ENCODE results near the gene FRMD8.

Gene FRMD8

DNA sequence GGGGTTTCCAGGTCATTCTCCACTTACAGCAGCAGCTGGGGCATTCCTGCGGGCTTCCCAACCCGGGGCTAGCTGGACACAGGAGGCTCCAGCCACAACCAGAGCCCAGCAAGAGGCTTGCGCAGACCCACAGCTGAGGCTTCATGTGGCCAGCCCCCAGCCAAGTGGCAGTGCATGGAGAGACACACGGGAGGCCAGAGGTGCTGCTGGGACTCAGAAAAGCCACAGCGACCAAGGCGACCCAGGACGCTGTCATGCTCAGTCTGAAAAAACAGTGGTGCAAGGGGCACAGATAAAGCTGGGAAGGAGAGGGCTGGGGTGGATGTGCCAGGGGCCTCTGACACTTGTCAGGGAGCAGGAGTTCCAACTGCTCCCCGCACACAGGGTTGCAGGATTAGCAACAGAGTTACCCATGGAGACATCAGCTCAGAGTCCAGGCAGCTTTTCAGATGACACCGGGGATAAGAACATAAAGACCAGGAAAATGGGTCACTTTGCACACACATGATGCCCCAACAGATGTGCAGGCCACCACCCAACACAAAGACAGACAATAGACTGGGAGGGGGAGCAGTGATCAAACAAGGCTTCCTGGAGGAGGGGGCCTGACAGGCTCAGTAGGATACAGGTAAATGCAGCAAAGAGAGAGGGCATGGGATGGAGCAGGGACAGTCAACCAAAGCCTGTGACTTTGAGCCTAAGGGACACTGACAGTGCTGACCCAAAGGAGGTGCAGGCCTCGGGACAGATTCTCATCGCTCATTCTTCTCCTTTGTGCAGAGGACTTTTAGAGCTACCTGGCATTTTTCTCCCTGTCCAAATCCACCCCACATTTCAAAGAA, 29.3 kb downstream of the FRMD8 start:
- DNase-seq = no peak

DNA sequence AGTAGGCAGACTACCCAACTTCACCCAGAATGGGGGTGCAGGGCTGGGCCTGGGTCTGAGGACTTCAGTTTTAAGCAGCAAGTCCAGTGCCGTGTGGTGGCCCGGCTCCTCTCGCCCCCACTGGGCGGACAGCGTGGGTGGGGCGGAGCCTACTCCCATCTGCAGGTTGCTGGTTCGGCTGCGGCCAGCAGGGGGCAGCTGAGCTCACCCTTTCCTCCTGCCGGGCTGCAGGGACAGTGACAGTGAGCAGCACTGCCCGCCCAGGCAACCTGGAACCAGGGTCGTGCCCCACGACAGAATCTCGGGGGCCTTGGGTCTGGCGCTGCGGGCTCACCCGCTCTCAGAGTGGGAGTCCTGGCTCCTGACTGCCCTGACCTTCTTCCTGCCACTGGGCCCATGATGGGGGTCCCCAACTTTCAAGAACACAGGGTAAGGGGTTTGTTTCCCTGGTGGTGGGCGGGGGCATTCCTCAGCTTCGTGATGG, 29.9 kb downstream of the FRMD8 start:
- DNase-seq = peak; percentile 85

DNA sequence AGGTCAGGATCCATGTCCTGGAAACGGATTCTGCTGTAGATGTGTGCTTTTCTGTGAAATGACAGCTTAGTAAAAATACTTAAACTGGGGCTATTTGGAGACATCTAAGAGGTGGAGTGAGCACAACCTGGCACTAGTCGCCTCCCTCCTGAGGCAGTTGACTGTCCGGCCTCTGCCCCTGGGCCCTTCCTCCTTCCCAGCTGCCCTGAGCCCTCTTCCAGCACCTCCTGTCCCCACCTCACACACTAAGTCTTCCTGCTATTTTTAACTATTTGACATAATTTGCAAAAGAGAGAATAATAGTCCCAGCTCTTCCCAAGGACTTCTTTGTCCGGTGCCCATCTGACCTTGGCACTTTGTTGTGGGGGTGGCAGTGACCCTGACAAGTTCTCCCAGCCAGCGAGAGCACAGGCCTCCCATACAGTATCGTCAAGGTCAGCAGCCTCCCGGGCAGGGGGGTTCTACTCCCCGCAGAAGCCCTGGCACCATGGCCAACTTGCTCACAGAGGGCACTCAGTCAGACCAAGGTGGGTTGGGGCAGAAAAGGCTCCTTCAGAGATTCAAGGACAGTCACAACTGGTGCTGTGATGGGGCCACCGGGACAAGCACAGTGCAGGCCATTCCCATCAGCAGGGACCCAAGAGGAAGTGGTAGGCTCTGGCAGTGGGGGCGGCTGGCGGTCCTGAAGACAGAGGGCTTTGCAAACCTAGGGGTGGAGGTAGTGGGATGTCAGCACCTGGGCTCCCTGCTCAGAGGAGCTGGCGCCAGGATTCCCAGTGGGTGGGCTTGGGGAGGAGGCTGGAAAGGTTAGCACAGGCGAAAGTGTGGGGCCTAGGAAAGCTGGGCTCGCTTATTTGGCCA, 30.6 kb downstream of the FRMD8 start:
- DNase-seq = no peak

DNA sequence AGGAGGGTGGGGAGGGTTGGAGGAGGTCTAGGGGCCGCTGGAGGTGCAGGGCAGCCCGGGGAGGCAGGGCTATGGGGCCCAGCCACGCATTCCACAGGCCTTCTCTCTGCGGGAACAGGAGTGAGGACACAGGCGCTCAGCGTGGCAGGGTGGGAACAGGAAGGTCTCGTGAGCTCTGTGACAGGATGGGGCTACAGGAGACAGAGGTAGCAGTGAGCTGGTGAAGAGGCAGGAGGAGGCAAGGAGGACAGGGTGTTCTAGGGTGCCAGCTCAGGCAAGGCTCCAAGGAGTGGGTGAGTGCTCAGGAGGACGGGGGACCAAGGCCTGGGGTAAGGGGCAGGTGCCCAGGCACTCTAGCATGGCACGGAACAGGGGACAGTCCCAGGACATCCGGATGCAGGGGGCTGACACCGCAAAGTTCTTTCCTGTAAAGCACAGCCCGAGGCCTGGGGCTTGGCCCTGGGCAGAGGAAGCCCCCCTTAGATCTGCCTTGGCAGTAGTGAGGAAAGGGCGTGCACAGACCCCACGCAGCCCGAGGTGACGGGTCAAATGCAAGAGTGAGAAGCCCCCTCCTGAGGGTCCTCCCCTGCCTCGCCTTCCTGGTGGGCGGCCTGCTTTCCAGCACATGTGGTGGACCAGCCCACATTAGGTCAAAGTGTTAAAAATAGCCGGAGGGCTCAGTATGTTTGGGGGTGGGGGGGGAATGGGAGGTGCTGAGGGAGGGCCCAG, 31.4 kb downstream of the FRMD8 start:
- DNase-seq = no peak

DNA sequence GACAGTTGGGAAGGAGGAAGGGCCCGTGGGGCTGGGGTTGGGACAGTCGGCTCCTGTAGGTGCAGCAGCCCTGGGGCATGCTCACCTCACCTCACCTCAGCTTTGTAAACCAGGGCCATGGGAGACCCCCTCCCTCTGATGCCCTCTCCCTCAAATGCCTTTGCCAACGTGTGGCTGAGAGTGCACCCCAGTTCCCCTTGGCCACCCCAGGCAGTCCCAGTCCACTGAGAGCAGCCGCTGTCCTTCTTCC, 31.9 kb downstream of the FRMD8 start:
- no peak for DNase-seq

DNA sequence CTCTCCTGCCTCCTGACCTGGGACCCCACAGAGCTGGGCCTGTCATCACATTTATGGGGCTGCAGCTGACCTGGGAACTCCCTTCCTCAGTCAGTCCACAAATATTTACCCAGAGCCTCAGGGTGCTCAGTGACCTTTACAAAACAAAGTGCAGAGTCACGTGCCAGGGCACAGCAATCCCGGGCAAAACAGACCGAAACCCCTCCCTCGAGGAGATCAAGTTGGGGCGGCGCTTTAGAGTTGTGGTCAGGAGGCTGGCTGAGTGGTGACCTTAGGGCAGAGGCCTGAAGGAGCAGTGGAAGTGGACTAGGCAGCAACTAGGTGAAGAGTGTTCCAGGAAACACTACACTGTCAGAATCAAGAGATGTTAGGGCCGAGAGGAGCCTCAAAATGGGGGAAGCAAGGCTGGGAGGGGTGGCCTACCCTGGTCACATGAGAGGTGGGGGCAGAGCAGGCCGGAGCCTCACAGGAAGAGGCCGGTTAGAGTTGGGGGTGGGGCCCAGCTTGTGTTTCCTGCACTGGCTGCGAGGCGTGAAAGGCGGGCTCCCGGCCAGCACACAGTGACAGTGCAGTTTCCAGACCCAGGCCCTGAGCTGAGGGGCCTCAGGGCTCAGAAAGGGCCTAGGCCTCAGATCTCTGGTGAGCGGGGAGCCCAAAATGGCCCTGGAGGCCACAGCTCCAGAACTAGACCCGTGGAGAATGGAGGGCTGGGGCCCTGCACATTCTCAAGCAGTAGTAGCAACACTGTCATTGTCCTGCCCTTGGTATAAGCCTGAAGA, 32.4 kb downstream of the FRMD8 start:
- DNase-seq = peak; percentile 94

DNA sequence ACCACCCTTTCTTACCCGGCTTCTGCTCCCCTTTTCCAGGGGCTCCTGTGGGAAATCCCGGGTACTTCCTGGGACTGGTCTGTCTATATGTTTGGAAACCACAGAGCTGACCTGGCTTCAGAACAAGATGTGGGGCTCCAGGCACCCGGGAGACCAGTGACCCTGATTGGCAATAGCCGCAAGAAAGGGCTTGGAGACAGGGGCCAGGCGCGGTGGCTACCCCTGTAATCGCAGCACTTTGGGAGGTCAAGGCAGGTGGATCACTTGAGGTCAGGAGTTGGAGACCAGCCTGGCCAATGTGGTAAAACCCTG, 33.0 kb downstream of the FRMD8 start:
- DNase-seq = no peak

DNA sequence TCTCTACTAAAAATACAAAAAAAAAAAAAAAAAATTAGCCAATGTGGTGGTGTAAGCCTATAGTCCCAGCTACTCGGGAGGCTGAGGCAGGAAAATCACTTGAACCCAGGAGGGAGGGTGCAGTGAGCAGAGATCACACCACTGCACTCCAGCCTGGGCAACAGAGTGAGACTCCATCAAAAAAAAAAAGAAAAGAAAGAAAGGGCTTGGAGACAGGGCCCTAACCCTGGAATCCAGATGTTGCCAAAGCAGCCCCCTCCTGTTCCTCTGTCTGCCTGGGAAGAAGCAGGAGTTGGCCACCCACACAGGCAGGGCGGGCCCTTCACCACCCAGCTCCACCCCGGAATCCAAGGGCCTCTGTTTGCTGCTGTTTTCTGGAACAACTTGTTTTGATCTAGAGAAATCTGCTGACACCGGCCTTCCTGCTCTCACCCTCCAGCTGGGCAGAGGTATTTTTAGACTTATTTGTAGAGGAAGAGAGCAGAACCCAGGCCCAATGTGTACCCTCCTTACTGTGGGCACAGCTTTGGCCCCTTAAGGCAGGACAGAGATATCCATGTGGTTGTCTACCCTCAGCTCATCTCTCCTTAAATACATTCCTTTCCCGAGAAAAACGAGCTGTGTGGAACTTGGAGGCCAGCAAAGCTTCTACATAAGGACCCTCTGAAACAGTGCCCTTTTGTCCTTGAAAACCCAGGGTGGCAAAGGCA, 33.5 kb downstream of the FRMD8 start:
- DNase-seq = peak; percentile 49

DNA sequence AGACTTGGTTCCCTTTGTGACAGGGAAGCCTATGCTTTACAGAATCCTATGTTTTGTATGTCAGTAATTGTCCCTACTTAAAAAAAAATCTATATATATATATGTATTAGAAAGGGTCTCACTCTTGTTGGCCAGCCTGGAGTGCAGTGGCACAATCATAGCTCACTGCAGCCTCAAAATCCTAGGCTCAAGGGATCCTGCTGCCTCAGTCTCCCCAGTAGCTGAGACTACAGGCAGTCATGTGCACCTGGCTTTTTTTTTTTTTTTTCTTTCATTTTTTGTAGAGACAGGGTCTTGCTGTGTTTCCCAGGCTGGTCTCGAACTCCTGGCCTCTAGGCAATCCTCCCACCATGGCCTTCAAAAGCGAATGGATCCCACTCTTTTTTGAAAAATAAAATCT, 34.1 kb downstream of the FRMD8 start:
- no peak for DNase-seq

DNA sequence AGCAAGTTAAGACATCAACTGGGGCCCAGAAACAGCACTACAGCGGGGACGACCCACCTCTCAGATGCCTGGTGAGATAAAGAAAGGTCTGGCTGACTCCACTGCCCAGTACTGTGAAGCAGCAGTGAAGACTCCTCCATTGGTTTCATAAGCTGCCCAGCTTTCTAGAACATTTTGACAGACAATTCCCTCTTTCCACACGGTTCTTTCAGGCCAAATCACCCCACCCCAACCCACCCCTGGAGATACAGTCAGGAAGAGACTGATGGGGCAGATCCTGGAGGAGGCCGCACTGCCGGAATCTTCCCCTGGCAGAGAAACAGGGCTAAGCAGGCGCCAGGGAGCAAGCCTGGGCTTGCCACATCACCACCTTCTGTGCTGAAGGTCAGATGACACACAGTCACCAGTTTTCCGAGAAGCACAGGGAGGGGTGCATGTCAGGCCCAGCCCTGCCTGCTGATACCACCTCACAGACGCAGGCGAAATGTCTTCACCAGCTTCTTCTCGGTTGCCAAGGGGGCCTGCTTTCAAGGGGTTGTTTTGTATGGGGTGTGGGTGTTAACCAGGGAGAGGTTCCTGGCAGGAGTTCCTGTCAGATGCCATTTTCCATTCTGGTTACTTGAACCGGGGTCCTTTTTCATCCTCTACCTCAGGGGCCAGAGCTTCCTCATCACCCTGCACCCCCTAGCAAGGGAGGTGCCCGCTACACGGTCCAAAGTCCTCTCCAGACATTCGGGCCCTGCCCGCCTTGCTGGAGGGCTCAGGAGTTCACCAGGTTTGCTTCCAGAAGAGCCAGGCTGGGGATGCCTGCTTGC, 34.7 kb downstream of the FRMD8 start:
- peak; percentile 79 for DNase-seq

DNA sequence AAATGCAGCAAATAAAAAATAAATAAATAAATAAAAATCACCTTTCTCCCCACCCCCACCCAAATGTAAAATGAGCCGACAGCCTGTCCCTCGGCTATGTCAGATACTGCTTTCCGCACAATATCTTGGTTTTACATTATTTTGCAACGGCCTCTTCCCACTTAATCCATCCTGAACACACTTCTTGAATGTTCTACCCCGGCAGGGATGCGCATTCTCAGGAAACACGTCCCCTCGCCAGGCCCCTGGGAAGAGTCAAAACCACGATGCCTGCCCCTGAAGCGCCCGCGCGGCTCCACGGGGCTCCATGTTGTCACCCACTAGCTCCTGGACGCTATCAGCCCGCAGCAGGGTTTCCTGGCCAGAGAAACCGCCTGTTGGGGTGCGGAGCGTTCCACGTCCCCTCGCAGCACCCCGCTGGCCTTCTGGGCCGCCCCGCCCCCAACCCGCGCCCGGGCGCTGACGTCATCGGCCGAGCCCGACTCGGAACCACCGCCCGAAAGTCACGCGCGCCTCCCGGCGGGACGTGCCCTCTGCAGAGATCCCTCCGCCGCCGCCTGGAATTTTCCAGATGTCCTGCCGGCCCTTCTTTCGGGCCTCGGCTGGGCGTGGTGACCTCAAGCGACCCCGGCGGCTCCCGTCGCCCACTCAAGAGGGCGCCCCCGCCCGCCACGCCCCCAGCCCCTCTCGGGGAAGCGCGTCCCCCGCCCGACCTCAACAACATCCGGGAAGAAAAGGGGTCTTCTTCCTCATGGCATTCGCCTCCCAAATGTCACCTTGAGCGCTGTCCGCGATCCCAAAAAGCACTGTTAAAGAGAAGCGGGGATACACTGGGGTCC, 35.6 kb downstream of the FRMD8 start:
- no peak for DNase-seq

DNA sequence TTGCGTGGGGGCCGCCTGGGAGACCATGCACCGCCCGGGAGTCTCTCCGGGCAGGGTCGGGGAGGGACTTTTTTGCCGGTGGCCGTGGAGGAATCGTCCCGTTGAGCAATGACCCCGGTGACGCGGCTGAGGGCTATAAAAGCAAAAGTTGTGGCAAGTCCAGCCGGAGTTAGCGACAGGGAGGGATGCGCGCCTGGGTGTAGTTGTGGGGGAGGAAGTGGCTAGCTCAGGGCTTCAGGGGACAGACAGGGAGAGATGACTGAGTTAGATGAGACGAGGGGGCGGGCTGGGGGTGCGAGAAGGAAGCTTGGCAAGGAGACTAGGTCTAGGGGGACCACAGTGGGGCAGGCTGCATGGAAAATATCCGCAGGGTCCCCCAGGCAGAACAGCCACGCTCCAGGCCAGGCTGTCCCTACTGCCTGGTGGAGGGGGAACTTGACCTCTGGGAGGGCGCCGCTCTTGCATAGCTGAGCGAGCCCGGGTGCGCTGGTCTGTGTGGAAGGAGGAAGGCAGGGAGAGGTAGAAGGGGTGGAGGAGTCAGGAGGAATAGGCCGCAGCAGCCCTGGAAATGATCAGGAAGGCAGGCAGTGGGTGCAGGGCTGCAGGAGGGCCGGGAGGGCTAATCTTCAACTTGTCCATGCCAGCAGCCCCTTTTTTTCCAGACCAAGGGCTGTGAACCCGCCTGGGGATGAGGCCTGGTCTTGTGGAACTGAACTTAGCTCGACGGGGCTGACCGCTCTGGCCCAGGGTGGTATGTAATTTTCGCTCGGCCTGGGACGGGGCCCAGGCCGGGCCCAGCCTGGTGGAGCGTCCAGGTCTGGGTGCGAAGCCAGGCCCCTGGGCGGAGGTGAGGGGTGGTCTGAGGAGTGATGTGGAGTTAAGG, 36.4 kb downstream of the FRMD8 start, which contains the start of gene NEAT1:
TSS of gene NEAT1 (plus strand) at position 166 of the 883 bp plus-strand sequence.
- no peak for DNase-seq

DNA sequence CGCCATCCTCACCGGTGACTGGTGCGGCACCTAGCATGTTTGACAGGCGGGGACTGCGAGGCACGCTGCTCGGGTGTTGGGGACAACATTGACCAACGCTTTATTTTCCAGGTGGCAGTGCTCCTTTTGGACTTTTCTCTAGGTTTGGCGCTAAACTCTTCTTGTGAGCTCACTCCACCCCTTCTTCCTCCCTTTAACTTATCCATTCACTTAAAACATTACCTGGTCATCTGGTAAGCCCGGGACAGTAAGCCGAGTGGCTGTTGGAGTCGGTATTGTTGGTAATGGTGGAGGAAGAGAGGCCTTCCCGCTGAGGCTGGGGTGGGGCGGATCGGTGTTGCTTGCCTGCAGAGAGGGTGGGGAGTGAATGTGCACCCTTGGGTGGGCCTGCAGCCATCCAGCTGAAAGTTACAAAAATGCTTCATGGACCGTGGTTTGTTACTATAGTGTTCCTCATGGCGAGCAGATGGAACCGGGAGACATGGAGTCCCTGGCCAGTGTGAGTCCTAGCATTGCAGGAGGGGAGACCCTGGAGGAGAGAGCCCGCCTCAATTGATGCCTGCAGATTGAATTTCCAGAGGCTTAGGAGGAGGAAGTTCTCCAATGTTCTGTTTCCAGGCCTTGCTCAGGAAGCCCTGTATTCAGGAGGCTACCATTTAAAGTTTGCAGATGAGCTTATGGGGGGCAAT, 37.2 kb downstream of the FRMD8 start:
- DNase-seq = no peak

DNA sequence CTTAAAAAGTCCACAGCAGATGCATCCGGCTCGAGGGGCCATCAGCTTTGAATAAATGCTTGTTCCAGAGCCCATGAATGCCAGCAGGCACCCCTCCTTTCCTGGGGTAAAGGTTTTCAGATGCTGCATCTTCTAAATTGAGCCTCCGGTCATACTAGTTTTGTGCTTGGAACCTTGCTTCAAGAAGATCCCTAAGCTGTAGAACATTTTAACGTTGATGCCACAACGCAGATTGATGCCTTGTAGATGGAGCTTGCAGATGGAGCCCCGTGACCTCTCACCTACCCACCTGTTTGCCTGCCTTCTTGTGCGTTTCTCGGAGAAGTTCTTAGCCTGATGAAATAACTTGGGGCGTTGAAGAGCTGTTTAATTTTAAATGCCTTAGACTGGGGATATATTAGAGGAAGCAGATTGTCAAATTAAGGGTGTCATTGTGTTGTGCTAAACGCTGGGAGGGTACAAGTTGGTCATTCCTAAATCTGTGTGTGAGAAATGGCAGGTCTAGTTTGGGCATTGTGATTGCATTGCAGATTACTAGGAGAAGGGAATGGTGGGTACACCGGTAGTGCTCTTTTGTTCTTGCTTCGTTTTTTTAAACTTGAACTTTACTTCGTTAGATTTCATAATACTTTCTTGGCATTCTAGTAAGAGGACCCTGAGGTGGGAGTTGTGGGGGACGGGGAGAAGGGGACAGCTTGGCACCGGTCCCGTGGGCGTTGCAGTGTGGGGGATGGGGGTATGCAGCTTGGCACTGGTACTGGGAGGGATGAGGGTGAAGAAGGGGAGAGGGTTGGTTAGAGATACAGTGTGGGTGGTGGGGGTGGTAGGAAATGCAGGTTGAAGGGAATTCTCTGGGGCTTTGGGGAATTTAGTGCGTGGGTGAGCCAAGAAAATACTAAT, 38.0 kb downstream of the FRMD8 start:
- no peak for DNase-seq

DNA sequence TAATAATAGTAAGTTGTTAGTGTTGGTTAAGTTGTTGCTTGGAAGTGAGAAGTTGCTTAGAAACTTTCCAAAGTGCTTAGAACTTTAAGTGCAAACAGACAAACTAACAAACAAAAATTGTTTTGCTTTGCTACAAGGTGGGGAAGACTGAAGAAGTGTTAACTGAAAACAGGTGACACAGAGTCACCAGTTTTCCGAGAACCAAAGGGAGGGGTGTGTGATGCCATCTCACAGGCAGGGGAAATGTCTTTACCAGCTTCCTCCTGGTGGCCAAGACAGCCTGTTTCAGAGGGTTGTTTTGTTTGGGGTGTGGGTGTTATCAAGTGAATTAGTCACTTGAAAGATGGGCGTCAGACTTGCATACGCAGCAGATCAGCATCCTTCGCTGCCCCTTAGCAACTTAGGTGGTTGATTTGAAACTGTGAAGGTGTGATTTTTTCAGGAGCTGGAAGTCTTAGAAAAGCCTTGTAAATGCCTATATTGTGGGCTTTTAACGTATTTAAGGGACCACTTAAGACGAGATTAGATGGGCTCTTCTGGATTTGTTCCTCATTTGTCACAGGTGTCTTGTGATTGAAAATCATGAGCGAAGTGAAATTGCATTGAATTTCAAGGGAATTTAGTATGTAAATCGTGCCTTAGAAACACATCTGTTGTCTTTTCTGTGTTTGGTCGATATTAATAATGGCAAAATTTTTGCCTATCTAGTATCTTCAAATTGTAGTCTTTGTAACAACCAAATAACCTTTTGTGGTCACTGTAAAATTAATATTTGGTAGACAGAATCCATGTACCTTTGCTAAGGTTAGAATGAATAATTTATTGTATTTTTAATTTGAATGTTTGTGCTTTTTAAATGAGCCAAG, 38.9 kb downstream of the FRMD8 start:
- no peak for DNase-seq
